ENCODE measurements around the gene DNM2.

DNM2 gene

DNA sequence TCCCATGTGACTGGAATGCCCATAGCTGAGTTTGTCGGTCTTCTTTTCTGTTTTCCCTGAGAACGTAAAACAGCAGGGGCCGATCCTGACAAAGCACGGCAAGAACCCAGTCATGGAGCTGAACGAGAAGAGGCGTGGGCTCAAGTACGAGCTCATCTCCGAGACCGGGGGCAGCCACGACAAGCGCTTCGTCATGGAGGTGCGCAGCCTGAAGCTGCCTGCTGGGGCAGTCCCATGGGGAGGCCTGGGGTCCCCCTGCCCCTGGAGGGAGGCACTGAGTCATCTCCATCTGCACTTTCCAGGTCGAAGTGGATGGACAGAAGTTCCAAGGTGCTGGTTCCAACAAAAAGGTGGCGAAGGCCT is 34.8 kb upstream of the DNM2 start:
- TF ChIP-seq POLR2AphosphoS5 (IDR thresholded peaks at IDR 0.05; ENCODE audit: low read depth, low read length) (no peak), TAF1 (IDR thresholded peaks at IDR 0.05; ENCODE audit: borderline replicate concordance, insufficient read depth, low read length) (no peak), FOXP2 (optimal IDR thresholded peaks at IDR 0.05; ENCODE audit: borderline replicate concordance, extremely low read depth, extremely low read length, insufficient read depth) (no peak), SIN3A (IDR thresholded peaks at IDR 0.05; ENCODE audit: borderline replicate concordance, insufficient read depth, low read length) (no peak)
- TF ChIP-seq, protein P1, sequence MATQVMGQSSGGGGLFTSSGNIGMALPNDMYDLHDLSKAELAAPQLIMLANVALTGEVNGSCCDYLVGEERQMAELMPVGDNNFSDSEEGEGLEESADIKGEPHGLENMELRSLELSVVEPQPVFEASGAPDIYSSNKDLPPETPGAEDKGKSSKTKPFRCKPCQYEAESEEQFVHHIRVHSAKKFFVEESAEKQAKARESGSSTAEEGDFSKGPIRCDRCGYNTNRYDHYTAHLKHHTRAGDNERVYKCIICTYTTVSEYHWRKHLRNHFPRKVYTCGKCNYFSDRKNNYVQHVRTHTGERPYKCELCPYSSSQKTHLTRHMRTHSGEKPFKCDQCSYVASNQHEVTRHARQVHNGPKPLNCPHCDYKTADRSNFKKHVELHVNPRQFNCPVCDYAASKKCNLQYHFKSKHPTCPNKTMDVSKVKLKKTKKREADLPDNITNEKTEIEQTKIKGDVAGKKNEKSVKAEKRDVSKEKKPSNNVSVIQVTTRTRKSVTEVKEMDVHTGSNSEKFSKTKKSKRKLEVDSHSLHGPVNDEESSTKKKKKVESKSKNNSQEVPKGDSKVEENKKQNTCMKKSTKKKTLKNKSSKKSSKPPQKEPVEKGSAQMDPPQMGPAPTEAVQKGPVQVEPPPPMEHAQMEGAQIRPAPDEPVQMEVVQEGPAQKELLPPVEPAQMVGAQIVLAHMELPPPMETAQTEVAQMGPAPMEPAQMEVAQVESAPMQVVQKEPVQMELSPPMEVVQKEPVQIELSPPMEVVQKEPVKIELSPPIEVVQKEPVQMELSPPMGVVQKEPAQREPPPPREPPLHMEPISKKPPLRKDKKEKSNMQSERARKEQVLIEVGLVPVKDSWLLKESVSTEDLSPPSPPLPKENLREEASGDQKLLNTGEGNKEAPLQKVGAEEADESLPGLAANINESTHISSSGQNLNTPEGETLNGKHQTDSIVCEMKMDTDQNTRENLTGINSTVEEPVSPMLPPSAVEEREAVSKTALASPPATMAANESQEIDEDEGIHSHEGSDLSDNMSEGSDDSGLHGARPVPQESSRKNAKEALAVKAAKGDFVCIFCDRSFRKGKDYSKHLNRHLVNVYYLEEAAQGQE (IDR thresholded peaks at IDR 0.05; ENCODE audit: insufficient read depth in 1 of 2, low read depth in 2 of 2, low read length in 2 of 2) = no peak

DNA sequence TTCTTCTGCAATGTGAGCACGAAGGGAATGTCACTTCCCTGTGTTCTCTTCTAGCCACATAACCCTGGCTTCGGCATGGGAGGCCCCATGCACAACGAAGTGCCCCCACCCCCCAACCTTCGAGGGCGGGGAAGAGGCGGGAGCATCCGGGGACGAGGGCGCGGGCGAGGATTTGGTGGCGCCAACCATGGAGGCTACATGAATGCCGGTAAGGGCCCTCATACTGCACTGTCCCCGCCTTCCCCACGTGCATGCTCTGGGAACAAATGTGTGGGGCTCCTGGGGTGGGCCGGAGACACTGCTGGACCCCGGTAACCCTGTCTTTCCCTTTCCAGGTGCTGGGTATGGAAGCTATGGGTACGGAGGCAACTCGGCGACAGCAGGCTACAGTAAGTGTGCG is 34.3 kb upstream of the DNM2 start:
- TF ChIP-seq, protein P1 (IDR thresholded peaks at IDR 0.05; ENCODE audit: insufficient read depth in 1 of 2, low read depth in 2 of 2, low read length in 2 of 2) = no peak
- TF ChIP-seq POLR2AphosphoS5 (IDR thresholded peaks at IDR 0.05; ENCODE audit: low read depth, low read length) (no peak), TAF1 (IDR thresholded peaks at IDR 0.05; ENCODE audit: borderline replicate concordance, insufficient read depth, low read length) (no peak), SIN3A (IDR thresholded peaks at IDR 0.05; ENCODE audit: borderline replicate concordance, insufficient read depth, low read length) (no peak), FOXP2 (optimal IDR thresholded peaks at IDR 0.05; ENCODE audit: borderline replicate concordance, extremely low read depth, extremely low read length, insufficient read depth) (no peak)

DNA sequence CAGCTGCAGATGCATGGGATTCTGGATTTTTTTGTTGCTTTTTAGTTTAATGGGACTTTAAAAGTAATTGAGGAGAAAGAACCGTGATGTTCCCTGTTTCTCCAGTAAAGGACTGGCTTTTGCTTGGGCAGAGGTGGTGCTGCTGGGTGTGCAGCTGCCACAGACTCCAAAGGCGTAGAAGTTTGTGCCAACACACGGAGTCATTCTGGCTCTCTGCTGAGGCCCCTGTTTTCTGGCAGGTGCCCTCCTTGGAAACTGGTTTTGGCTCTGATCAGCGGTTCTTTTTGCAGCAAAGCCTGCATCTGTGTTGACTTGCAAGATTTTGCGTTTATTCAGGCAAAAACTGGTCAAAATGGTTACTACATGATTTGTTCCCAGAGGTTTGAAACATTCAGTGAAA is 32.7 kb upstream of the DNM2 start:
- TF ChIP-seq SIN3A (IDR thresholded peaks at IDR 0.05; ENCODE audit: borderline replicate concordance, insufficient read depth, low read length) = no peak
- TF ChIP-seq TAF1 (IDR thresholded peaks at IDR 0.05; ENCODE audit: borderline replicate concordance, insufficient read depth, low read length) = no peak
- TF ChIP-seq, protein P1 (IDR thresholded peaks at IDR 0.05; ENCODE audit: insufficient read depth in 1 of 2, low read depth in 2 of 2, low read length in 2 of 2) = no peak
- no peak for TF ChIP-seq POLR2AphosphoS5 (IDR thresholded peaks at IDR 0.05; ENCODE audit: low read depth, low read length)
- TF ChIP-seq FOXP2 (optimal IDR thresholded peaks at IDR 0.05; ENCODE audit: borderline replicate concordance, extremely low read depth, extremely low read length, insufficient read depth) = no peak

DNA sequence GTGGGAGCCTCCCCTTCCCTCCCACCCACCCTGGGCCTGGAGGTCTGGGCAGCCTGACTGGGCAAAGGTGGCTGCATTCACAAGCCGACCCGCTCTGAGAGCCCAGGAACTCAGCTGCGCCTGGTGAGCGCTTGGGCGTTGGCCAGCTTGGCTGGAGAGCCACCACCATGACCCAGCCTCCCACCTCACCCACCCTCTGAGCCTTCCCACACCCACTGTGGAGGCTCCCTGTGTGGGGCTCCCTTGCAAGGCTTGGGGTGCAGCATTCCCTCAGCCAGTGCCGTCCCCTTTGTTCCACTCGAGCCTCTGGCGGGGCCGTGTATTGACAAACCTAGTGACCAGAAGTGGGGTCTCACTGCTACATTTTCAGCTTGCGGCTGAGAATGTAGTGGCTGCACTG is 31.7 kb upstream of the DNM2 start:
- TF ChIP-seq, protein P1 (IDR thresholded peaks at IDR 0.05; ENCODE audit: insufficient read depth in 1 of 2, low read depth in 2 of 2, low read length in 2 of 2) = no peak
- TF ChIP-seq TAF1 (IDR thresholded peaks at IDR 0.05; ENCODE audit: borderline replicate concordance, insufficient read depth, low read length) = no peak
- no peak for TF ChIP-seq SIN3A (IDR thresholded peaks at IDR 0.05; ENCODE audit: borderline replicate concordance, insufficient read depth, low read length)
- no peak for TF ChIP-seq POLR2AphosphoS5 (IDR thresholded peaks at IDR 0.05; ENCODE audit: low read depth, low read length)
- no peak for TF ChIP-seq FOXP2 (optimal IDR thresholded peaks at IDR 0.05; ENCODE audit: borderline replicate concordance, extremely low read depth, extremely low read length, insufficient read depth)
